NCI-H1092 (cell line): ENCODE data around the gene ZDHHC11B.
A peak's percentile ranks its signal among the peaks of the same experiment; 100 is the strongest.
"Not testable (repeated sequence)": the region's sequence is repeated elsewhere in the genome, so short reads cannot be mapped to it uniquely, and the experiment has no call there.

Source experiments
- DNase-seq: peaks from one replicate; lab custom pipeline; 2025; lab: John Stamatoyannopoulos, UW

The ZDHHC11B gene

GRCh38 chr5:784428-785177, at the start of gene ZDHHC11B:
ZDHHC11B (minus strand) TSS chr5:784729; CDS start chr5:766919, 17,810 bp downstream.
- not testable (repeated sequence) for DNase-seq

GRCh38 chr5:834013-834412, 49.5 kb upstream of the ZDHHC11B start:
- not testable (repeated sequence) for DNase-seq

- DNase-seq, result not testable (repeated sequence)
Observed at GRCh38 chr5:828194-828593, 43.7 kb upstream of the ZDHHC11B start.

GRCh38 chr5:825544-825943, 41.0 kb upstream of the ZDHHC11B start:
- not testable (repeated sequence) for DNase-seq

- no peak for DNase-seq
Observed at GRCh38 chr5:821504-821903, 37.0 kb upstream of the ZDHHC11B start.

GRCh38 chr5:820245-820644, 35.7 kb upstream of the ZDHHC11B start:
- no peak for DNase-seq

GRCh38 chr5:819078-819477, 34.5 kb upstream of the ZDHHC11B start:
- no peak for DNase-seq

- DNase-seq, result no peak
Observed at GRCh38 chr5:816176-816575, 31.6 kb upstream of the ZDHHC11B start.

GRCh38 chr5:815449-815848, 30.9 kb upstream of the ZDHHC11B start:
- DNase-seq, result no peak

- DNase-seq, result not testable (repeated sequence)
Observed at GRCh38 chr5:813575-813974, 29.0 kb upstream of the ZDHHC11B start.

- not testable (repeated sequence) for DNase-seq
Observed at GRCh38 chr5:811384-811783, 26.9 kb upstream of the ZDHHC11B start.

GRCh38 chr5:807719-808514, 23.4 kb upstream of the ZDHHC11B start:
- not testable (repeated sequence) for DNase-seq

GRCh38 chr5:801472-801871, 16.9 kb upstream of the ZDHHC11B start:
- no peak for DNase-seq

GRCh38 chr5:801055-801454, 16.5 kb upstream of the ZDHHC11B start:
- not testable (repeated sequence) for DNase-seq

- DNase-seq, result not testable (repeated sequence)
Observed at GRCh38 chr5:798505-799138, 14.1 kb upstream of the ZDHHC11B start.

- not testable (repeated sequence) for DNase-seq
Observed at GRCh38 chr5:797986-798385, 13.5 kb upstream of the ZDHHC11B start.

GRCh38 chr5:795873-796272, 11.3 kb upstream of the ZDHHC11B start:
- not testable (repeated sequence) for DNase-seq

GRCh38 chr5:794948-795347, 10.4 kb upstream of the ZDHHC11B start:
- not testable (repeated sequence) for DNase-seq

GRCh38 chr5:788703-789102, 4.2 kb upstream of the ZDHHC11B start:
- not testable (repeated sequence) for DNase-seq

- DNase-seq, result not testable (repeated sequence)
Observed at GRCh38 chr5:787857-788233, 3.3 kb upstream of the ZDHHC11B start.

GRCh38 chr5:787224-787856, 2.8 kb upstream of the ZDHHC11B start:
- DNase-seq, result not testable (repeated sequence)

GRCh38 chr5:785181-785705, 714 bp upstream of the ZDHHC11B start:
- DNase-seq, result peak; percentile 15
